SIG-M5 treated with dmso at 0.1 percent for 504 hours (cell line): ENCODE results near the gene SPTBN1.

ENCODE experiments used
- DNase-seq: peaks from one replicate; lab custom pipeline; 2025; ENCODE audit not compliant: unreplicated experiment; lab: John Stamatoyannopoulos, UW

Gene SPTBN1

DNA sequence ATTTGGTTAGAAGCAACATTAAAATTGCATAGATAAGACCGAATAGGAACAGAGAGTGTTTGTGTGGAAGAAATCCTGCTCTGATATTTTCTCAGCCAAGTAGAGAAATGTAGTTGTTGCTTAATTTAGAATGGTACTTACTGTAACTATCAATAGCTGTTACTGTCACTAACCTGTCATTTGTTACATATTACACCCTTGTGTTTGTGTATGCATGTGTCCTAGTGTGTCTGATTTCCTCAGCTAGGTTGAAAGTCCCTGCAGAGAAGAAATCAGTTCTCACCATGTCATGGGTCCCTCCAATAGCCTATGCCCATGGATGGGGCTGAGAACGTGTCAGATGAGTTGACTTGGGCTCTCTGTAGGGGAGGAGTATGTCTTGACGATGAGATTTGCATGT, 94.4 kb downstream of the SPTBN1 start:
- no peak for DNase-seq

DNA sequence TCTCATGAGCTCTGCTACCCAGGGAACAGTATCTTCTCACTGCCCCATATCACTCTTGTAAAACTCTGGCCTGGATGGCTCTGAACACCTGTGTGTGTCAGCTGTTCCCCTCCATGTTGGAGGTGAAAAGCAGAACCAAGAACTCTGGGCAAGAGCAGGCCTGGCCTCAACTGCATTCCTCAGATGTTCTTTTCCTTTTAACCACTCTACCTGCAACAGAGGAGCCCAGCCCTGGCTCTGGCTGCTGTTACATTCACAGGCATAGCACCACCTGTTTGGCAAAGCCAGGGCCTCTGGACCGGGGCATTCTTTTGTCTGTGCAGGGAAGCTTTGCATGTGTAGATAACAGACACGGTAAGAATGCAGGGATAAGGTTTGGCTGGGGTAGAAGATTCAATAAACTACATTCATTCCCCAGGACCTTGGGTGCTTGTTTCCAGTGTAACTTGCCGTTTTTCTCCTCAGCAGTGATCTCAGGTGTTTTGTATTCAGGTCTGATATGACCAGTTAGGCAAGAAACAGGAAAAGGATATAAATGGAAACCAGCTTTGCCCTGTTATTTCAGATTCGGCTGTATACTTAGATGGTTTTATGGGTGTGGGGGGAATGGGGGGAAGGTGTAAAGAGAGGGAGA, 95.1 kb downstream of the SPTBN1 start:
- no peak for DNase-seq

DNA sequence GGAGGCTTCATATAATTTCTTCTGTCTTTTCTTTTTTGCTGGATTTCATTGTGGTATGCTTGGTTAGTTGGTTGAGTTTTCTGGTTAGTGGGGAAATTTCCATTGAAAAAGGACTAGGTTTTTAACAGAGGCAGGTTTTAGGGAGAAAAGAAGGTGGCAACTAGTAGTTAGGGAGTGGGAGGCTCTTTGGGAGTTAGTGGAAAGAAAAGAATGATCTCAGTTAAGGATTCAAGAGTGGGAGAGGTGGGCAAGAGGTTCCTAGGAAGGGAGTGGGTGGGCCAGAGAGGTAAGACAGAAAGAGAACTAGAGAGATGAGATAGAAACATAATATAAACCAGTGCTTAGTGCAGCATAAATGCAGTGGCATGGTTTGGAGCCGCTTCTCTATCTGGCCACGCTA, 96.9 kb downstream of the SPTBN1 start:
- no peak for DNase-seq

DNA sequence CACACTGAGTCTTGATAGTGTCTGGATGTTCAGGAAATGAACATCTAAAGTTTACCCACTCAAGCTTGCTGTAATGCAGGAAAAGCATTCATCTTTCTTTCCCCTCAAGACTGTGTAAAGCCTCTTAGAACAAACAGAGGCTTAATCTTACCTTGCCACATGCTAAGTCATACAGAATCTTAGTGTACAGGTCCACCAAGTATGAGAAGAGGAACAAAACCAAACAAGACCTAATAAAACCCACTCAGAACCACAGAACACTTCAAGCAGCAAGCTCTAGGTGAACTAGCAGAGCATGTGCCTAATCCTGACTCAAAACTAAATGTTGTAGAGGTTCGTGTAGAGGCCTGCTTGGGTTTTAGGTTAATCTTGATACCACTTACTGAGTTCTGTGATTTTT, 97.6 kb downstream of the SPTBN1 start:
- DNase-seq: no peak

DNA sequence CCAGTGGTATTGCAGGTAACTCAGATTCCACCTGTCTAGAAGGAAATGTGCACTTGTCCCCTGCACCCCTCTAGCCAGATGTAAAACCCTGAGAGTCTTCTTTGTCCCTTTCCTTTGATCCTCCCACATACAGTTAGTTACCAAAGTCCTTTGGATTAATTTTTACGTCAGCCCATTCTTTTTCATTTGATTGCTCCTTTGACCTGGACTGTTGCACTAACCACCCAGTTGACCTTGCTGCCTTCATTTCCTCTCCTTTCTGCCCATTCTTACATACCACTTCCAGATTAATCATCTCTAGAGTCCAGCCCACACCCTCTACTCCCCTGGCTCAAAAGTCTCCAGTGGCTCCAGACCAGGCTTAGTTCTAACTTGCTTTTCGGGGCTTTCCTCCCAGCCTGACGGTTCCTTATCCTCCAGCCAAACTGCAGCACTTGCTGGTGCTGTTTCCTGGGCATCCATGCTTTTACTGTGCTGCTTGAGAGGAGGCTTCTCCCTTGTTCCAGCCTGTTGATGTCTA, 99.3 kb downstream of the SPTBN1 start:
- DNase-seq: no peak

DNA sequence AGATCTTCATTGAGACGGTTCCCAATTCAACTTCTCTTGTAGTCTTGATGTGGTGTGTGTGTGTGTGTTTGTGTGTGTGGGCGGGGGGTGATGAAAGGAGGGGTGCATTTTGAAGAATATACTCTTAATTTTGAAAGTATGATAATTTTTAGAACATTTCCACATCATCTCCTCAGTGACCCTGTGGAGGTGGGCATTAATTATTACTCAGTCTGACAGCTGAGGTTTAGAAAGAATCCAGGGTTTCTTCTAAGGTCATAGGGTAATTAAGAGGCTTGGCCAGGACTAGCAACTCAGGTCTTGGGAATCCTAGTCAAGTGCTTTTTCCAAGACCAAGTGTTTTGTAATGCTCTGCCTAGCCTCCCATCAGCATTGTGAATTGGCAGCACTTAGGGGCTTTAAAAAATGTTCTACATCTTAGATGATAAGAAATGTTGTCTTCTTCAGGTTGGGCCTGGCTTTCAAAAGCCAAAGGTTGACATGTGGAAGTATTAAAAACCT, 100.5 kb downstream of the SPTBN1 start:
- DNase-seq: no peak

DNA sequence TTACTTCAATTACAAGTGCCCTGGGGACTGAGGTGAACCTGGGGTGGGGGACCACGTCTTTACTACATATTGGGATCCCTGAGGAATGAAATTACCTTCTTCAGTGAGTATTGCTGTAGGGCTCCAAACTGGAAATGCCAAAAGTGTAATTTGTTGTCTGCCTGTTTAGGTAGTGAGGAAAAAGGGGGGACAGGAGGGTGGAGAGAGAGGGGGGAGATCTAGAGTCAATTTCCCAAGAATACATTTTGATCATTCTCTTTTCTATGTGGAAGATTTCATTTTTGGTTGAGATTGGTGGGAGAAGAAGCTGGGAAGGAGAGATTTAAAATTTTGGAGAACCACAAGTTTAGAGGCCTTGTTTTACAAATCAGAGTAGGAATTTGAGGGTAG, 101.1 kb downstream of the SPTBN1 start:
- DNase-seq: no peak

DNA sequence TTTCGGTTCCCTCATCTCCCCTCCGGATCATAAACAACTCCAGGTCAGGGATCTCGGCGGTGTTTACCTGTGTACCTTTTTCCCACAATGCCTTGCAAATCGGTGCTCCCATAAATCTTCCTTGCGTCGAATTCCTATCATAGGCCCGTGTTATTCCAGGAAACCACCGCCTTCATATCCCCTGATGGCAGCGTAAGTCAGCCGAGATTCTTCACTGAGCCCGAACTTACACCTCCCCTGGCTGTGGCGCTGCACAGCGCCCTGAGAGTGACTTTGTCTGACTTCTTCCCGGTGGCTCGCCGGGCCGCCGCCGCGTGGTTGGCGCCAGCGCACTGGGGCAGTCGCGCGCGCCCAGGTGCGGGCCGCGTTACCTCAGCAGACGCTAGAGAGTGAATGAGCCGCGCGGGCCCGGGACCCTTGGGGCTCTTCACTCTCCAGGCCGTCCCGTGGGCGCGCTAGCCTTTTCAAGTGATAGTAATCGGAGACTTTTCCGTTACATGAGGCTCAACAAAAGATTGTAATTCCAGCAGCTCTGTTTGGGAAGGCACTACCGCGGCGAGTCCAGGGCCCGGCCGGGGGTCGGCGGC, 101.6 kb downstream of the SPTBN1 start:
- peak; percentile 70 for DNase-seq

DNA sequence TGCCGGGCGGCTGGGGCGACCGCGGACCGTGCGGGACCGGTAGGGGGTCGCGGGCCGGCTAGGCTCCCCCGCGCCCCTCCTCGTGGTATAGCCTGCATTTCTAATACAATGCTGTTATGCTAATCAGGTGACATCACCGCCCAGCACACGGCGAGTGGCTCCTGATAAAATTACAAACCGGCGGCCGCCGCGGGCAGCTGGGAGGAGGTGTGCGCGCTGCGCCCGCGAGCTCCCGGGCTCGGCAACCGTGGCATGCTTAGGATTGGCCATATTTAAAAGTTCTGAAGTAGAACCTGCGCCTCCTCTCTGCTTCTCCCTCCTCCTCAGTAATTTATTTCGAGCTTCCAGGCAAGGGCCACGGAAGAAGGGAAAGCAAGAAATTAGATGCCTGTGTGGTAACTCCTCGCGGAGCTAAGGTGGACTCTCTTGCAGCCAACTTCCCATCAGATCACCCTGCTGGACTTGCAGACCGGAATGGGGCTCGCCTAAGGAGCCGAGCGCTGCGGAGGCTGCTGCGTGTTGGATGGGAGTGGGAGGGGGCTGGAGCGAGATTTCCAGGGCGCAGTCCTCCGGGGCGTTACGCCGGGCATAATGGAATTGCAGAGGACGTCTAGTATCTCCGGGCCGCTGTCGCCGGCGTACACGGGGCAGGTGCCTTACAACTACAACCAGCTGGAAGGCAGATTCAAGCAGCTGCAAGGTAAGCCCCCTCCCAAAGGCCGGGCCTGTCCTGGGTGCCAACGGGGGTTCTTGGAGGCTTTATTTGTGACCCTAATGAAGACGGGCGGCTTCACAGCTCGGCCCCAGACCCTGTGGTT, 102.3 kb downstream of the SPTBN1 start:
- DNase-seq: peak; percentile 63

DNA sequence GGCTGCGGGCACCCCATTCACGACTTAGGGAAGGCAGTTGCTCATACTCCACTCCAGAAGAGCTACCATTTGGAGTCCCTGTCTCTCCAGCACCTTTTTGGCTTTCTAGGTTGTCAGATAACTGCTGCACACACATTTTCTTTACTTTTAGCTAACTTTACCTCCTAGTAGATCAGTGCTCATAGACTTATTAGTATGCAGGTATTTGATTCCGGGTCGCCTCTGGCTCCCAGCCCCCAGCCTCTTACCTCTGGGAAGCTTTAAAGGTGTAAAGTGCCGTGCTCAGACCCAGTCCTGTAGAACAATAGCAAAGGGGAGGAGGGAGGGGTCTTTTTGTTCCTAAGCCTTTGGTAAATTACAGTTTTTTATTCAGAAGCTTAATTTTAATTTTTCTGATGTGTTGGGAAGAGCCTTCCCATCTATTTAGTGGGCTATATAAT, 102.9 kb downstream of the SPTBN1 start:
- DNase-seq: peak; percentile 34

DNA sequence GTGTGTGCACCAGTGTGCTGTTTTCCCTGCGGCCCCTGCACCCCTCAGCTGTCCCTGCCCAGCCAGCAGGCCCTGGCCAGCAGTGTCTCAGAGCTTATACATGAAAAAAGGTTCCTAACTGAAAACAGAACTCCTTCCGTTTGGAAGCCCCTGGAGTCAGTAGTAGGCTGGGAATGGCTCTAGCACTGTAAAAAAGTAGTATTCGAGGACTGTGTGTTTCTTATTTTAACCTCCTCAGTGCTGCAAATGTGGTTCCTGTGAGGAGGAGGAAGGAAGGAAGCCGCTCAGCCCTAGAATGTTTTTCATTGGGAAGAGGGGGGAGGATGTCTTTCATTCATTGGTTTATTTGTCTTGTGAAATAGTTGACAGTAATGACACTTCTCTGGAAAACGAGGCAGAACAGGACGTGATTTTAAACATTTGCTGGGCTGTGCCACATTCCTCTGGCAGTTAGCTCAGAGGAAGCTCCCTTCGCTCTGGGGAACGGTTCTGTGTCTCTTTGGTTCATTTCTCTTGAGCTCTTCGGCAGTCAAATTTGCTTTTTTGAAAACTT, 103.5 kb downstream of the SPTBN1 start:
- DNase-seq: peak; percentile 86

DNA sequence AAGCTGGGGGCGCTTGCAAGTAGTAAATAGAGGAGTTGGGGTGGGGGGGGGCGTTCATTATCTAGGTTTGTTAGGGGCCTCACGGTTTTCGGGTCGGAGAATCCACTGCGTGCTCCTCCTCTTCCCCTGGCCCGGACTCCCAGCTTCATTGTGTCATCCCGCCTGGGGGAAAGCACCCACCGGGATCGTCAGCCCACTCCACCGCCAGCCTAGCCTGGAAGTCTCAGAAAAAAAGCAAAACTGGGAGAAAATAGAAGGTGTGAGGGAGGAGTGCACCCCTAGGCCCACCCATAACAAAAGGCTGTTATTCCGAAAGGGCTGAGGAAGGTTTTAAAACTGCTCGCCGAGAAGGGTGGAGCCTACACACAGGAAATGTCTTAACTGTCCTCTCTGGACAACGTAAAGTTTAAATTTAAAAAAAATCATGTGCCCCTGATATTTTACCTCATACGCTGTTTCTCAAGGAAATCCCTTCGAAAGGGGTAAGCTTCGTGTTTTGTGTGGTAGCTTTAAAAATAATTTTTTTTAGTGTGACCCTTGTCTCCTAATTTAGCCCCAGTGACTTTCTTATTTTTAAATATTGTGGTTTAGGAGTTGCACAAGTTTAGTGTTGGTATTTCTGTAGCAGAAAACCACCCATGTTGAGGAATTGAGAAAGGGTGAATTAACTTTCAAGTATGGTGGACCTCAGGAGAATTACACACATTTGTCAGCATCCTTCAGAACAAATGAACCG, 104.2 kb downstream of the SPTBN1 start:
- DNase-seq: peak; percentile 98

DNA sequence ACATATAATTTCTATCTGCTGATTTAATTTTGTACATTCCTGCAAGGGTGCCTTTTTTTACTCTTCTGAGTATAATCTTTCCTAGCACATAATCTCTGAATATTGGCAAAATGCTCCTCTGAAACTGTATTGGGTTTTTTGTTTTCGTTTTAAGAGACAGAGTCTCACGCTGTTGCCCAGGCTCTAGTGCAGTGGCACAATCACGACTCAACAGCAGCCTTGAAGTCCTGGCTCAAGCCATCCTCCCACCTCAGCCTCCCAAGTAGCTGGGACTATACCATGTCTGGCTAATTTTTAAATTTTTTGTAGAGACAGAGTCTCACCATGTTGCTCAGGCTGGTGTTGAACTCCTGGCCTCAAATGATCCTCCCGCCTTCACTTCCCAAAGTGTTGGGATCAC, 104.9 kb downstream of the SPTBN1 start:
- no peak for DNase-seq

DNA sequence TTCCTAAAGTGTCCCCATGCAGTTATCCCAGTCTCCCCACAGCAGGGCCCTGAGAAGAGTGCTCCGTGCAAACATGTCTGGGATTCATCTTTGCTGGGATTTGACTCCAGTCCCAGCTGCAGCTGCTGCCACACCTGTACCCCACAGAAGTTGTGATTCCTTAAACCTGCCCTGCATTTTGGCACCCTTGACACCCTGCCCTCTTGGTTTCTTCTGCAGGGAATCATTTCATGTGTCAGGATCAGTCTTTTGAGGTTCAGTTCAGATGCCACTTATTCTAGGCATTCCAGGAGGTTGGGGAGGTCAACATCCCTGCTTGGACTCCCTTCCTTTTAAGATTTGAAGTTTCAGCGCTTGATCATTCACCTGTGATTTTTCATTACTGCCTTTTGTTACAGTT, 108.3 kb downstream of the SPTBN1 start:
- no peak for DNase-seq

DNA sequence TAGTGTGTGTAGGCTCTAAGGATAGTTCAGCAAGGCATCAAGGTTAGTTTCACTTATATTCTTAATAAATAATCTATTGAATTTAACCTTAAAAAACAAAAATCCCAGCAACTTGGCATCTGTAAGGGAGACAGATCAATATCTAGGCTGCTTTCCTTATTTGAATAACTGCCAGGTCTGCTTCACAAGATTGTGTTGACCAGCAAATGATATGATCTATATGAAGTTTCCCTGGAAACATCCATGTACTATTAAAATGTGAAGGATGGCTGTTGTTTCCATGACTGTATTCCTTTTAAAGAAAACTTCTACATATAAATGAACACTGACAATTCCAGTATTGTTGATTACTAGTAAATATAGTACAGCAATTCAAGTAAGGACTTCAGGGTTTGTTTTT, 109.4 kb downstream of the SPTBN1 start:
- DNase-seq: no peak

DNA sequence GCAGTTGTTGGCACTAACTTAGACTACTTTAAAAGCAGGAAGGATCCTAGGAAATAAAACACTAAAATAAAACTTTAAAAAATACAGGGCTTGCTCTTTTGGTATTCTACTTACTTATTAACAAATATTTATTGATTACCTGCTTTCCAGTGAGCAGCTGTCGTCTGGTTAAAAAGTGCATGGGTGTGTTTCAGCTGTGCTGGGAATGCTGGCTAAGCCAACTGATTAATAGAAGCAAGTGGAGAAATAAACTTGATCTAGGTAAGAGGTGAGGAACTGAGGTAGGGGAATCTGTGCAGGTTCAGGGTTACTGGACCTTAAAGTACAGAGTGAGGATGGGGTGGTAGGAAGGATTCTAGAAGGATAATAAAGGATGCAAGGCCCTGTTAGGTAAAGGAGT, 110.8 kb downstream of the SPTBN1 start:
- DNase-seq: no peak

DNA sequence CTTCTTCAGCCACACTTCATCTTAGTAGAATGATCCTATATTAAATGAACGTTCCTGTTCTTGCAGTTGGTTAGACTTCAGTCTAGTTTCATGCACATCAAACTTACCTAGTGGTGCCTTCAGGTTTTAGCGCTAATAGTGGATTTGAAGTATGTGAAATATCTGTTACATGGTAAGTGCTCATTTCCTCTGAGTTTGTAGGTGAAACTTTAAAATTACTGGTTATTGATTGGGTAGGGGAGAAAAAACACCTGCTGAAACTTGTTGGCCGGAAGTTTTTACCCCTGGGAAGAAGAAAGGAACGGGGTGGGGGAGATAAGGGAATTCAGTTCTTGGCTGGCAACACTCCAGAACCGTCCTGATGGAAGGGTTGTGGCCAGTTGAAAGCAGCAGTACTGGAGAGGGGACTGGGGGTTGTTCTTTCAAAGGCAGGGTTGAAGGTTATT, 112.8 kb downstream of the SPTBN1 start:
- DNase-seq: no peak

DNA sequence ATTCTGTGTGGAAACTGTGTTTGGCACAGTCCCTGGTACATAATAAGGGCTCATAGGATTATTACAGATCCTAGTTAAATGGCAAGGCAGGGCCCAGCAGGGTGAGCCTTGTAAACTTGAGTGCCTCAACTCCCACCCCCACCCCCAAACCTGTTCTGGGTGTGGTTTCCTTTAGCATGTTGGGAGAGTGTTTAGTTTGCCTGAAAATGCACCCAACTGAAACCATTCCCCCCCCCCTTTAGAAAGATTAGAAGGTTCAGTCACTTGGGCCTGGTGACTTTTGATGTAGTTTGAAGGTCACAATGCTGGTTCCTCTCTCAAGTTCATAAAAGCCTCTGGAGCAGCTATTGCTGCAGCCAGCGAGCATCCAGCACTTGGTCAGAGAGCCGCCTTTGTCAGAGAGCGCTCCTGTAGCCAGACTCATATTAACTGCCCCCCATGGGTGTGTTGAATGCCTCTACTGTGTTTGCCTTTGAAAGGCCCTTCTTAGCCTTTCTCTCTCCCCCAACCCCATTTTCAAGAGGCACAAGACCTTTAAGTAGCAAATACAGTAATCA, 113.7 kb downstream of the SPTBN1 start:
- no peak for DNase-seq

DNA sequence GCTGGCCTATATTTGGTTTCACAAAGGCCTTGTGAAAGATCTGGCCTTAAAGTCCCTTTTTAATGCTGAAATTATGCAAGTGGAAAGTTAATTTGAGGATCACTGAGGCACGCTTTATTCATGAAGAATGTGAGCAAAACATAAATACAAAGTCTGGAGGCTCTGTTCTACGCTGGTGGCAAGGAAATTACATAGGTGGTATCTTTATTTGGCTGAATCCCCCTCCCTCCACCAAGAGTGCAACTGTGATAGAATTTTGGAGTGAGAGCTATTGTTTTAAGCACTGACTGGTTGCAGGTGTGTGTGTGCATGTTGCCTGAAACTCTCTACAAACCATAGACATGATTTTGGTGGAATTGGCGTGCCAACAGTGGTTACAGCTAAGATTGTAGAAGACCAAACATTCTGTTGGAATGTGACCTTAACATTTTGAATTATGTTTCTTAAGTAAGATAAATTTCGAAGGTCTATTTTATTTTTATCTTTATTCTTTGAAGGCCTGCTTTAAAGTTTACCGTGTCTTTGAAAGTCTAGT, 114.3 kb downstream of the SPTBN1 start:
- no peak for DNase-seq
